Endometrium (tissue), 2 donors: Measurements from ENCODE around the gene GPR156.
"Not testable (repeated sequence)": the region's sequence is repeated elsewhere in the genome, so short reads cannot be mapped to it uniquely, and the experiment has no call there.

Source experiments
- FAIRE-seq: peaks from 2 replicates; lab custom pipeline; 2012; peaks lifted over from hg19 to GRCh38; lab: Jason Lieb, UNC
- donor health status: control.
- donor health status: control.

GPR156 gene

DNA sequence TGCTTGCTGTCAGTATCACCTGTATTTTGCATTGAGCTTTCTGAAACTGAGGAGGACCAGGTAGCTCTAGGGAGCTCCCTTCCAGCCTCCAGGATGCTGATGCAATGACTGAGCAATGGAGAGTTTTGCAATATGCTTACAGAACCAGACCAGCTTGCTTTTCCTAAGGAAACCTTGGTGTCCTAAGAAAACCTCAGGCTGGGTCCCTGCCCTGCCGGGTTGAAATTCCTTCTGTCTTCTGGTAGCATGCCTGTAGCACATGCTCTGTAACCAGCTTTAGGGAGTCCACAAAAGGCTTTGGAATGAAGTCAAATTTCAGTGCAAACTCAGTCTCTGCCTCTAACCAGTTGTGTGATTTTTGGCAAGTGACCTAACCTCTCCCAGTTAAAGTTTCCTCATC, 125.0 kb downstream of the GPR156 start:
- no peak for FAIRE-seq

DNA sequence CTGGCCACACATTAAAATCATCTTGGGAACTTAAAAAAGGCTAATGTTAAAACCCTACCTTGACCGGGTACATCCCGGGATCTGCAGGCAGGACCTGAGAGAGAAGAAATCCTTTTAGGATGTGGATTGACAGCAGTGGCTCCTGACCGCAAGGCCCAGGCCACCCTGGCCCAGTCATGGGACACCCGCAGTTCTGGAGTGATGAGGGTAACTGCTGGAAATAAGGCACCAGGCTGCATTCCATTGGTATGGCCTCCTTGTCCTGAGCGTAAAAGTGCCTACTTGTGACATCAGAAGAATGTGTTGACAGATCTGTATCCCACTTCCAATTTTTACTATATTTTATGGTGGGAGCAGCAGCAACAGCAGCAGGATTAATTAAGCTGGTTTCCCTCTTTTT, 127.3 kb downstream of the GPR156 start:
- FAIRE-seq: no peak

DNA sequence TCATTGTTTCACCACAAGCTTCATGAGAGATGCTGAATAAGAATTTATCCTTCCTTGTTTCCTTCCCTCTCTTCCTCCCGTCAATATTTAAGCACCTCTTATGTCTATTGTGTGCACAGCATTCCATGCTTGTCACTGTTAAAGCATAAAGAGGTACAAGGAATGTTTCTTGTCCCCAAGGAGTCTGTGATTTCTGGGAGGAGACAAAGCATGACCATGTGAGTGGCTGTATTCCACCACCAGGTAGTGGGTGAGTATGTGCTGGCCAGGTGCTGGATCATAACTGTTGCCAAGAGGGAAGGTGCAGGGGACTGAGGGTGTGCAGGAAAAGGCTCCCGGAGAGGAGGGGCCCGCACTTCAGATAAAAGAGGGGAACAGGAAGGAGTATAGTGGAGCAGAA, 127.9 kb downstream of the GPR156 start:
- FAIRE-seq: no peak

DNA sequence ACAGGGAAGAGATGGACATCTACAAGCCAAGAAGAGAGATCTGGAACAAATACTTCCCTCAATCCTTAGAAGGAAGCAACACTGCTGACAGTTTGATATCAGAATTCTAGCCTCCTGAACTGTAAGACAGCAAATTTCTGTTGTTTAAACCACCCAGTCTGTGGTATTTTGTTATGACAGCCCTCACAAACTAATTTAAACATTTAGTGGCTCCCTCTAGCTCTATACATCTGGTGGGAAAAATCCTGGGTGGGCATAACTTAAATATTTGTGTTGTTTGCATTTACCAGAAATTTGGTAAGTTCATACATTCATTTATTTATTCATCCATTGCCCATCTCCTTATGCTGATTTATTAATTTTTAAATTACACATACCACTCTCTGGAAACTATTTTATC, 128.3 kb downstream of the GPR156 start:
- no peak for FAIRE-seq

DNA sequence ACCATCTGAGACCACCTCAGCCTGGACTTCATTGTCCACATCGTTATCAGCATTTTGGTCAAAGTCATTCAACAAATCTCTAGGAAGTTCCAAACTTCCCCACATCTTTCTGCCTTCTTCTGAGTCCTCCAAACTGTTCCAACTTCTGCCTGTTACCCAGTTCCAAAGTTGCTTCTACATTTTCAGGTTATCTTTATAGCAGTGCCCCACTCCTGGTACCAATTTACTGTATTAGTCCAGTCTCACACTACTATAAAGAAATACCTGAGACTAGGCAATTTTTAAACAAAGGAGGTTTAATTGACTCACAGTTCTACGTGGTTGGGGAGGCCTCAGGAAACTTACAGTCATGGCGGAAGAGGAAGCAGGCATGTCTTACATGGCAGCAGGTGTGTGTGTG, 129.3 kb downstream of the GPR156 start:
- not testable (repeated sequence) for FAIRE-seq

DNA sequence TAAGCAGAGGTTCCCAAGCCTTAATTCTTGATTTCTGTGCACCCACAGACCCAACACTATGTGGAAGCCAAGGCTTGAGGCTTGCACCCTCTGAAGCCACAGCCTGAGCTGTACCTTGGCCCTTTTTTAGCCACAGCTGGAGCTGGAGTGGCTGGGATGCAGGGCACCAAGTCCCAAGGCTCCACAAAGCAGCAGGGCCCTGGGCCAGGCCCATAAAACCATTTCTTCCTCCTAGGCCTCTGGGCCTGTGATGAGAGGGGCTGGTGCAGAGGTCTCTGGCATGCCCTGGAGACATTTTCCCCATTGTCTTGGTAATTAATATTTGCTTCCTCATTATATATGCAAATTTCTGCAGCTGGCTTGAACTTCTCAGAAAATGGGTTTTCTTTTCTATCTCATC, 129.9 kb downstream of the GPR156 start:
- FAIRE-seq: no peak

DNA sequence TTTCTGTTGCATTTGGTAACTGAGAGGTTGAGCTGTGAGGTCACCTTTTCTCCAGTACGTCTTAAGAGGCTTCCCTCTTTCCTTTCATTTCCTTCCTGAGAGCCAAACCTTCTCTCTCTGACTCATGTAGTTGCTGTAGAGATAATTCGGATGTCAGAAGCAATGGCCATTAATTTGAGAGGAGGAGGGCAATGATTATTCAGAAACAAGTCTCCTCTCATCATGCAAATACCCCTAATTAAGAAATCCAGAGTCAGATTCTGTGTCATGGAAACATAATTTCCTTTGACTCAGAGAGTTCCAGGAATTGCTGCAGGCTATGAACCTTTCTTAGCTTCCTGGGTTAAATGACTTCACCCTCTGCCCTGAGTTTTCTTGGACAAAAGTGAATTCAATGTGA, 131.7 kb downstream of the GPR156 start:
- no peak for FAIRE-seq

DNA sequence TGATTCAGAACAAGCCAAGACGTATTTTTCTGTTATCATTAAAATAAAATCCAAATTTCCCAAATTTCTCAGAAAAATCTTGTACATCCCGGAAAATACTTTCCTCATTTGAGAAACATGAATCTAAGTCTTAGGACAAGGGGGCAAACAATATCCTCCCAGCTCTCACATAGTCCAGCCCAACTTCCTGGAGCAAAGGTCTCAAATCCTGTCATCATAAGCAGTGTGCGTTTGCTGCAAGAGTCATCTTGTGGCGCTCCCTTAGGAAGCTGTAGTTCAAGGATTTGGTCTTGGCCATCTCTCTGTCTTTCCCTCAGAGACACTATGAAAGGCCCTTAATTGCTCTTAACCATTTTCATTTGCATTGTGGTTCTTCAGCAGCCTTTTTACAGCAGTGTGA, 133.2 kb downstream of the GPR156 start:
- FAIRE-seq: no peak

DNA sequence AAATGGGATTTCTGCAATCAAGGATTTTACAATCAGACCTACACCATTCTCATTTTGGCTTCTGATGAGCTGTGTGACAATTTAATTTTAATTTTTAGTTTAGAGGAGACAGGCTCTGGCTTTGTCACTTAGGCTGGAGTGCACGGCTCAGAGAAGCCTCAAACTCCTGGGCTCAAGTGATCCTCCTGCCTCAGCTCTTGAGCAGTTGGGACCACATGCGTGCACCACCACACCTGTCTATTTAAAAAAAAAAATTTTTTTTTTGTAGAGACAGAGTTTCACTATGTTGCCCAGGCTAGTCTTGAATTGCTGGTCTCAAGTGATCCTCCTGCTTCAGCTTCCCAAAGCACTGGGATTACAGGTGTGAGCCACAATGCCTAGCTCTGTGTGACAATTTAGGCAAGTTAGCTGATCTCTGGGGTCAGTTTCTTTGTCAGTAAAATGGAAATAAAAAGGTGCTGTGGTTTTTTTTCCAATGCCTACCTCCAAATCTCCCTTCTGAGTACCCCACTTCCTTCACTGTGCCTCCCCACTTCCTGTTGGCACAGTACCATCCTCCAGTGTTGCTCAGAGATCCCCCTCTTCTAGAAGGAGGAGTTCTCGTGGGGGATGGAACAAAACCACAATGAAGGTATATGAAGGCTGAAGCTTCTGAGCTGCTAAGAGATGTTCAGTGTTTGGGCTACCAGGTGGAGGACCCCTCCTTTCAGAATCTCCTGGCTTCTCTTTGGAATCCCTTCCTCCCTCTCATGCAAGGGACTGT, 136.7 kb downstream of the GPR156 start:
- FAIRE-seq: no peak

DNA sequence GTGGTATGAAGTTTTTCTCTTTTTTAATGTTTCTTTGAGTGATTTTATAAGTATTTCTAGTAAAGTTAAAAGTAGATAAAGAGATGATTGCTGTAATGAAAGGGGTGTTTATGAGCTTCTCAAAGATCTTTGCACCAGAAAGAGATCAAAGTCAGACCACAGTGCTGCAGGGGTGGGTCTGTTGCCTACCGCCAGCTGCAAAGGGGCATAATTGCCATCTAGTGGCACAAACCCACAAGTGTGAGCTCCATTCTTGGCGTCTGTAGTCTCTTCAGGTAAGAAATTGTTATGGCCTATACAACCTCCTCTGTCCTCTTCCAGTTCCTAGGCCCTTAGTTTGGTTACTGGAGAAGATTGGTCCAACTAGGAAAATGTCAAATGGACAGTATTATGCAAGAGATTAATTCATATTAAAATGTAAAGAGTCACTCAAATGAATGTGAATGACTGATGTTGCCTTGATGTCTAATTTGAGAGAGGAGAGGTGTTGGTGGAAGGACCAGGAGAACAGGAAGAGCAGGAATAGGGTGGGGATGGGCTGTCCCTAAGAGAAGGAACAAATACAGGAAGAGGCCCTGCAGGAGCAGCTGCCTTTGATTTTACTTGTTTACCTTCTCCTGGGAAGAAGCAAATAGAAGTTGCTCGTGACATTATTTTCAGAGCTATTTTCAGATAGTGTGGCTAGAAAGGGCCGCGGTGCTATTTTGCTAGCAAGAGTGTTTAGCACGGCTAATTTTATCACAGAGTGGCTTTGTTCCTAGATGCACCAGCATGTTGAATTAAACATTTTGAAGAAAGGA, 137.8 kb downstream of the GPR156 start:
- no peak for FAIRE-seq

DNA sequence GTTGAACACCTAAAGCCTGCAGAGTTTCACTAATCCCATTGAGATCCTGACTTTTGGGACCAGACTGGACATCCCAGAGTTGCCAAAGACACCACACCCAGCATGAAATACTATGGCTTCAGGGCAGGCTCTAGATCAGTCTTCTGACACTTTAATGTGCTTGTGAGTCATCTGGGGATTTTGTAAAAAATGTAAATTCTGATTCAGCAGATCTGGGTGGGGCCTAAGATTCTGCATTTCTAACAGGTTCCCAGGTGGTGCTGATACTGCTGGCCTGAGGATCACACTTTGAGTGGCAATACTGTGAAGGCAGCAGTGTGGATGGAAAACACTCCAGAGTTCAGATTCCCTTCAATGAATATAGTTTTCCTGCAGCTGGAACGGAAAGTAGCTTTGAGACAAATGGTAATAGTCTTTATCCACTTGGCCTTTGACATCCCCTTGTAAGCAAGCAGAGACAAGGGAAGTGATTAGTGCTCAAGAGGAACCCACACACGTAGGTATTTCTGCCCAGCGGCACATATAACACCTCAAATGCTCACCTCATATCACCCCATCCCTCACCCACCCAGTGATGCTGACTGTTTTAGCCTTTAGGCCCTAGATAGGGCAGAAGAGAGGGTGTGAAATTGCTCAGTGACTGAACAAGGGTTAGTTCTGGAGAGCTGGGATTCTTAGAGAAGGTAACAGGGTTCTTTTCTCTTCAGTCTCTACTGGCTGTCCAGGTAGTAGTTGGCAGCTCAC, 139.3 kb downstream of the GPR156 start:
- no peak for FAIRE-seq

DNA sequence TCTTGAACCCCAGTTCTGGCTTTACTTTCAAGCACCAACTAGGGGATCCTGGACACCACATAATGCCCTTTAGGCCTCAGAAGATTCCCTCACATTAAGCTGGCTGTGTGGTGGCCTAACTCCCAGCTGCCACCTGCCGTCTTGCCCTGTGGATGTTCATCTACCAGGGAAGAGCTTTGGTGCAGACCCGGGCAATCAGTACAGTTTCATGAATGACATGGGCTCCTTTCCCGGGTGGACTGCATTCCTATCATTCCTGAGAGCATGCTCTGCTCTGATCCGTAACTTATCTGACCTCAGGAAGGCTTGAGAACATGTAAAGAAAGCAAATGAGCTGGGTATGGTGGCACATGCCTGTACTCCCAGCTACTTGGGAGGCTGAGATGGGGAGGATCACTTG, 140.8 kb downstream of the GPR156 start:
- no peak for FAIRE-seq

DNA sequence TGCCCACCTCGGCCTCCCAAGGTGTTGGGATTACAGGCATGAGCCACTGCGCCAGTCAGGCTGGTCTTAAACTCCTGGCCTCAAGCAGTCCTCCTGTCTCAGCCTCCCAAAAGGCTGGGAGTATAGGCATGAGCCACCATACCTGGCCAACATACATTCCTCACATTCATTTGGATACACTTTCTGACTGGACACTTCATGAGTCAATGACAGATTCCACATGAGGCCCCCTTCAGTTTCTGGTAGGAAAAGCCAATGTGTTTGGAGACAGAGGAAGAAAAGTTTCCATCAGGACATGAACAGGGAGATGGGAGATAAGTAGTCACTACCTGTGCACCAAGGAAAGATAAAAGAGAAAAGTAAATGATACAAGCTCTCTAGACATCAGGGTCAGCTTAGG, 141.3 kb downstream of the GPR156 start:
- FAIRE-seq: no peak

DNA sequence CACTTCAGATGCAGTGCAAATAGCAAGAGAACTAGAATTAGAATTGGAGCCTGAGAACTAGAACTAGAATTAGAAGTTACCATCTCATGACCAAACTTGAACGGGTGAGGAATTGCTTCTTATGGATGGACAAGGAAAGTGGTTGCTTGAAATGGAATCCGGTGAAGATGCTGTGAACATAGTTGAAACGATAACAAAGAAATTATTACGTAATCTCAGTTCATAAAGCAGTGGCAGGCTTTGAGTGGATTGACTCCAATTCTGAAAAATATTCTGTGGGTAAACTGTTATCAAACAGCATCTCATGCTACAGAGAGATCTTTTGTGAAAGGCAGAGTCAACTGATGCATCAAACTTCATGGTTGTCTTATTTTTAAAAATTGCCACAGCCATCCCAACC, 142.8 kb downstream of the GPR156 start:
- no peak for FAIRE-seq

DNA sequence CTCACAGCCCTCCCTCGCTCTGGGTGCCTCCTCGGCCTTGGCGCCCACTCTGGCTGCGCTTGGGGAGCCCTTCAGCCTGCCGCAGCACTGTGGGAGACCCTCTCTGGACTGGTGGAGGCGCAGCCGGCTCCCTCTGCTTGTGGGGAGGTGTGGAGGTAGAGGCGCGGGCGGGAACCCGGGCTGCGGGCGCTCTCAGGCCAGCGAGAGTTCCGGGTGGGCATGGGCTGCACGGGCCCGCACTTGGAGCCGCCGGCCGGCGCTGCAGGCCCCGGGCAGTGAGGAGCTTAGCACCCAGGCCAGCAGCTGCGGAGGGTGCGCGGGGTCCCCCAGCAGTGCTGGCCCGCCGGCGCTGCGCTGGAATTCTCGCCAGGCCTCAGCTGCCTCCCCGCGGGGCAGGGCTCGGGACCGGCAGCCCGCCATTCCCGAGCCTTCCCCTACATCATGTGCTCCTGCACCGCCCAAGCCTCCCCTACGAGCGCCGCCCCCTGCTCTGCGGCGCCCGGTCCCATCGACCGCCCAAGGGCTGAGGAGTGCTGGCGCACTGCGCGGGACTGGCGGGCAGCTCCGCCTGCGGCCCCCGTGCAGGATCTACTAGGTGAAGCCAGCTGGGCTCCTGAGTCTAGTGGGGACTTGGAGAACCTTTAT, 144.8 kb downstream of the GPR156 start:
- FAIRE-seq: no peak

DNA sequence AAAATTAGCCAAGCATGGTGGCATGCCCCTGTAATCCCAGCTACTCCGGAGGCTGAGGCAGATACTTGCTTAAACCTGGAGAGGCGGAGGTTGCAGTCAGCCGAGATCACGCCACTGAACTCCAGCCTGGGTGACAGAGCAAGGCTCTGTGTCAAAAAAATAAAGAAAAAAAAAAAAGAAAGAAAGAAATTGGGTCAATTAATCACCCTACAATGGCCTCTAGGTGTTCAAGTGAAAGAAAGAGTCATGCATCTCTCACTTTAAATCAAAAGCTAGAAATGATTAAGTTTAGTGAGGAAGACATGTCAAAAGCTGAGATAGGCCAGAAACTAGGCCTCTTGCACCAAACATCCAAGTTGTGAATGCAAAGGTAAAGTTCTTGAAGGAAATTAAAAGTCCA, 145.9 kb downstream of the GPR156 start:
- FAIRE-seq: no peak

DNA sequence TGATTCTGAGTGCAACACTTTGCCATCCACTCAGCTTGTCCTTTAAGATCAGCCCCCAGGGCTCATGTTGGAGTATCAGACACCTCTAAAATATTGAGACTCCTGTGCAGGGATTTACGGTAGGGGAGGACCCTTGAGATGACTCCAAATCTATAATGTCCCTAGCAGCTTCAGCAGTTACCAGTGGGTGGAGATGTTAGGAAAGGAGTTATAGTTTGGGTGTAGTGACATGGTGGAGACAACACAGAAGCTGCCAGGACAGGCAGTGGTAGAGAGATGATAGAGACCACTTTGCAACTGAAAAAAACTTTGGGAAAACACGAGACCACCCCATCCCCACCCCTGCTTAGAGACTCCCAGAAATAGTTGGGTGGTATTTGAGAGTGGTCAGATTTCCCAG, 147.5 kb downstream of the GPR156 start:
- FAIRE-seq: no peak

DNA sequence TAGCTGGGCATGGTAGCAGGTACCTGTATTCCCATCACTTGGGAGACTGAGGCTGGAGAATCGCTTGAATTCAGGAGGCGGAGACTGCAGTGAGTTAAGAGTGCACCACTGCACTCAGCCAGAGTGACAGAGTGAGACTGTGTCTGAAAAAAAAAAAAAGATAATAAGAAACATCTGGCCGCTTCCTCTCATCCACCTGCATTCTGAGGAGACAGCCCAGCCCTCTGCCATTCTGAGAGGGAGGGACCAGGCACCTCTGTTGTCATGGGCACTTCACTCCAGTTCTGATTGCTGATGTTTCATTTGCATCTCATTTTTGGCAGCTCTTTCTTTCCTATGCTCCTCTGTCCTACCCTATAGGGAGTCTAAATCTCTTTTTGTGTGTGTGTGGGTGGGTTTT, 154.4 kb downstream of the GPR156 start:
- FAIRE-seq: no peak

DNA sequence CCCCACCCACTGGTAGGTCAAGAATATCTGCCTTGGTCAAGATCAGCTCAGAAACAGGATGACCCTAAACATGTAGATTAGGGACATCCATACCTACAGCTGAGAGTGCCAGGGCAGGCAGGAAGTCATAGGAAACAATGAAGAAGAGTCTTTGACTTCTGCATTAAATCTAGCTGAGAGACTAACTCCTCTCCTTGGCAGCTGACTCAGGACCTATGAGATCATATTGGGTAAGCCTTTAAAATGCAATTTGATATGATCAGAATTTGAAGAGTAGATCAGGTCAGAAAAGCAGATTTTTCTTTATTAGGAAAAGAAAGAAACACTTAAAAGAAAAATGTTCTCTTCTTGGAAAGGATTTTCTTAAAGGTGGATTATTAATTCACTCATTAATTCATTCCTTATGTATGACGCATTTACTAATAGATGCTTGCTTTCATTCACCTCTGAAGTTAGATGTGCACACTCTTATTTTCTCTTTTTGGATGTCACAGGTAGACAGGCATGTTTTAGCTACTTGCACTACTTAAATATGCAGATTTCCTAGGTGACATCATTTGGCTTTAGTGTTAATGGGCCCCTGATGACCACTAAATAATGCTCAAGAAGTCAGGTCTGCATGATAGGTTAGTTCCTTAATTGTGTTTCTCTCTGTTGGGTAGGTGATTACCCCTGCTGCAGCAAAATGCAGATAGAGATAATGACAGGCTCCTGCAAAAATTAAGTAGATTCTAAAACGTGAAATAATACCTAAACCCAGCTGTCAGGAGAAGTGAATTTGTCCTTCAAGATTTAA, 155.1 kb downstream of the GPR156 start:
- FAIRE-seq: no peak

DNA sequence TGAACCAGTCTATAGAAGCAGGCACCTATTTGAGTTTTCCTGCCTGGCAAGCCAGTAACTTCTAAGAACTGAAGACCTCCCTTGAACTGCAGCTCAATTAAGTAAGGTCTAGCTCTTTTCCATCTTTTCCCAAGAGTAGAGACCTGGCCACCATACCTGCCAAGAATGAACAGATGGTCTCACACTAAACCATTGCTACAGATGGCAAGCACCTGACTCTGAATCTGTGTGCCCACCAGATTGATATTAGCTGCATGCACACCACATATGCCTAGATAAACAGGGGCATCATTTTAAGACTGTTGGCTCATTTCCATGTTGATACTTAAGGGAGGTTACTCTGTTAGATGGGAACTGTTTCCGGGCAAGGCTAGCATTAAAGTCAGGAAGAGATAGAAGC, 156.0 kb downstream of the GPR156 start:
- no peak for FAIRE-seq

DNA sequence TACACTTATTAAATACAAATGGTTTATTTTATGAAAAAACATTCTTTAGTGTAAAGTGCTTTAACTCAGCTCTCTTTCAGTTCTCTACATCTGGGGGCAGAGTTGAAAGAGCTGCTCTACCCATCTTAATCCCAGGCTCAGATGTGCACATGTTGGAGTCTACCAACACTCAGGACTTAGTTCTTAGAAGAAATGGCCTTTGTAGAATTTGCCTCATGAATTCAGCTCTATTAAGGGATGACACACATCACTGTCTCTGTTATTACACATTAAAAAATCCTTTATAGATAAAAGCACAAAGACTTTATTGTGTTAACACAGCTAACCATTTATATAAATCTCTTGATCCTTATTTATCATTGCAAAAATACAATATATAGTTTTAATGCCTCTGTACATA, 159.0 kb downstream of the GPR156 start:
- no peak for FAIRE-seq
